Stromal cell of bone marrow (primary cell): ENCODE results near the gene ZNF296.

Experiments
- DNase-seq: peaks from one replicate; pipeline ENCODE4 v3.0.0-alpha.2; 2012; ENCODE audit warnings: low read depth

Gene ZNF296

GRCh38 chr19:45058622-45059159, 17.6 kb downstream of the ZNF296 start:
- no peak for DNase-seq

- DNase-seq: no peak
These were observed 18.8 kb downstream of the ZNF296 start for GRCh38 chr19:45057444-45057843.

- DNase-seq: no peak
These were observed 19.4 kb downstream of the ZNF296 start for GRCh38 chr19:45056831-45057230.

GRCh38 chr19:45051929-45052579, 24.2 kb downstream of the ZNF296 start:
- no peak for DNase-seq

- no peak for DNase-seq
These were observed 26.2 kb downstream of the ZNF296 start for GRCh38 chr19:45050036-45050435.

GRCh38 chr19:45049073-45049736, 27.1 kb downstream of the ZNF296 start:
- no peak for DNase-seq

GRCh38 chr19:45047188-45047797, 29.0 kb downstream of the ZNF296 start:
- DNase-seq: no peak

GRCh38 chr19:45046355-45046754, 29.9 kb downstream of the ZNF296 start:
- no peak for DNase-seq

GRCh38 chr19:45045671-45046353, 30.5 kb downstream of the ZNF296 start:
- no peak for DNase-seq

GRCh38 chr19:45041125-45041524, 35.2 kb downstream of the ZNF296 start:
- no peak for DNase-seq

GRCh38 chr19:45040059-45040771, 36.1 kb downstream of the ZNF296 start:
- no peak for DNase-seq

GRCh38 chr19:45038931-45039893, 37.1 kb downstream of the ZNF296 start, which contains the start of gene CLASRP:
TSS of gene CLASRP (plus strand) at chr19:45039045. CDS start at chr19:45040213, 1,168 bp downstream.
- DNase-seq: peak; percentile 82

GRCh38 chr19:45037393-45038169, 38.7 kb downstream of the ZNF296 start:
- no peak for DNase-seq

- no peak for DNase-seq
These were observed 40.5 kb downstream of the ZNF296 start for GRCh38 chr19:45035755-45036154.

GRCh38 chr19:45032421-45032820, 43.9 kb downstream of the ZNF296 start:
- DNase-seq: no peak

- no peak for DNase-seq
These were observed 45.5 kb downstream of the ZNF296 start for GRCh38 chr19:45030825-45031224.

GRCh38 chr19:45027371-45027770, 48.9 kb downstream of the ZNF296 start:
- DNase-seq: no peak

- no peak for DNase-seq
These were observed 51.0 kb downstream of the ZNF296 start for GRCh38 chr19:45025264-45025663.

GRCh38 chr19:45023048-45023447, 53.2 kb downstream of the ZNF296 start:
- DNase-seq: no peak

- no peak for DNase-seq
These were observed 54.3 kb downstream of the ZNF296 start for GRCh38 chr19:45021971-45022370.
